GM18951 (cell line): ENCODE measurements around the gene RXFP1.

Experiments
- POLR2A ChIP-seq: IDR thresholded peaks from 4 replicates; pipeline ENCODE4 v1.6.1; 2011; ENCODE audit warnings: mild to moderate bottlenecking; ENCODE audit not compliant: insufficient read length, insufficient read depth; ENCODE audit errors: extremely low read depth
- in situ Hi-C: fragments of 300-500 bp; cut with MboI; formaldehyde crosslinking; loops from one replicate; pipeline ENCODE4 v1.12.0; 2022; ENCODE audit warnings: low sequenced_read_pairs, mixed read lengths, inconsistent platforms; ENCODE audit not compliant: unreplicated experiment

The RXFP1 gene

DNA sequence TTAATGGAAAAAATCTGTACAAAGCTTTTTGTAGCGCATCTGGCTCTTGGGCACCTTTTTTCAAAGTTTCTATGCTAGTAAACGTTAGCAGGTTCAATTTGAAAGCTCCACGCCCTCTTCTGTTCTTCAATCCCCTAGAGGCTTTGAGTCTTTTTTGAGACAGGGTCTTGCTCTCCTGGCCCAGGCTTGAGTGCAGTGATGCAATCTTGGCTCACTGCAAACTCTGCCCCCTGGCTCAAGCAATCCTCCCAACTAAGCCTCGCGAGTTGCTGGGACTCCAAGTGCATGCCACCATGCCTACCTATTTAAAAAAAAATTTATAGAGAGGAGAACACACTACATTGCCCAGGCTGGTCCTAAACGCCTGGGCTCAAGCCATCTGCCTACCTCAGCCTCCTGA lies 9.2 kb downstream of the RXFP1 start:
- TF ChIP-seq POLR2A: no peak
- in situ Hi-C loops: no loop called here

DNA sequence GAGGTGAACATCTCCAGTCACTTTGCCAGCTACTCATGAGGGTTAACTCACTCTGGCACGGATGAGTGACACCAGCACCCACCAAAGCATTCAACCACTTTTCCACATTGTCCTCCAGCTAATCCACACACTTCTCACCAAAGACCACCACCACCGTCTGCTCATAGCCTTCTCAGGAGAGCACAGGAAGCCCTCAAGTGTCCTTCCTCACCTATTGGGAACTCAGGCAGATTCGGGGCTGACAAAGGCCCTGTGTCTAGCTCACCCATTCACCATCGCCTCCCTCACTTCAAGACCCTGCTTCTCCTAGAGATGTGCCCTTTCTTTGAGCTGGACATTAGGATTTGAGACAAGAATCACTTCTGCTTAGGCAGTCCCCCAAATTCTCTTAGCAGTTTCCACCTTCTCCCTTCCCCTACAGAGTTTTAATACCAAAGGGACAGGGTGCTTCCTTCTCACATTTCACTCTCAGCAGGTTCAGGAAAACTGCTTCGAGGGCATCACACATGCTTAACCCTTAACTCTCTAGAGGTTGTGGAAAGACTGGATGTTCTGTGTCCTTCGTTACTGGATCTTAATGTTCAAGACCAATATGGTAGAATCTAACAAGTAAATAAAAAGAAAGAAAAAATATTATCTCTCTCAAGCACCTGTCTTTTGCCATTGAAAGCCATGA lies 11.0 kb downstream of the RXFP1 start:
- in situ Hi-C loops: no loop called here
- no peak for TF ChIP-seq POLR2A

- no peak for TF ChIP-seq POLR2A
- in situ Hi-C loops: no loop called here
Measured at GRCh38 chr4:158534727-158535126, 13.0 kb downstream of the RXFP1 start.

DNA sequence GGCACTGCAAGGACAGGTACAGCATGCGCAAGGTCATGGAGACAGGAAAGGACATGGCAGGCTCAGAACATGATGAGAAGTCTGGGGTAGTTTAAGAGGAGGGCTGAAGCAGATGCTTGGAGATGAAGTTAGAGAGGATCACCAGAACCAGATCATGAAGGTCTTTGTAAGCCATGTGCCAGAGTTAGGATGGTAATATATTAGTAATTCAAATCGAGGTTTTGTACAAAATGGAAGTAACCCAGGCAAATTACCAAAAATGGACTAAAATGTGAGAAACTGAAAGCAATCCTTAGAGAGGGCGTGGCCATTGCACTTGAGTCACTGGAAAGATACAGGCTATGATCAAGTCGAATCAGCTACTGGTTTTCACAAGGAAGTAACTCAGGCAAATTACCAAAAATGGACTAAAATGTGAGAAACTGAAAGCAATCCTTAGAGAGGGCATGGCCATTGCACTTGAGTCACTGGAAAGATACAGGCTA lies 13.5 kb downstream of the RXFP1 start:
- in situ Hi-C loops: no loop called here
- TF ChIP-seq POLR2A: no peak

DNA sequence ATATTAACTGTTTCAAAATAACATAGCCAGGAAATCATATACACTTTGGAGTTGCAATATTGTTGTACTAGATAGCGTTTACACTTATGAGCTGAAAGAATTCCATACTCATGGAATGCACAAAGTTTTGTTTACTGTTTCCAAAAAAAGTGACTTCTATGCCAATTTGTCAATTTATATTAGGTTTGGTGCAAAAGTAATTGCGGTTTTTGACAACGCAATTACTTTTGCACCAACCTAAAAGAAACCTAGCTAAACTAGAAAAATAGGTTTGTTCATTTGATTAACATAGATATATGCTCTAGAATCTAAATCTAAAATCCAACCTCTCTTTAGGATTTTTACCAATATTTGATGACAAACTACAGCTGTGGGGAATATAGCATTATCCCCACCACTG lies 15.2 kb downstream of the RXFP1 start:
- no peak for TF ChIP-seq POLR2A
- in situ Hi-C loops: no loop called here

- no peak for TF ChIP-seq POLR2A
- in situ Hi-C loops: no loop called here
Measured at GRCh38 chr4:158538176-158538575, 16.5 kb downstream of the RXFP1 start.

- in situ Hi-C loops: no loop called here
- TF ChIP-seq POLR2A: no peak
Measured at GRCh38 chr4:158538911-158539310, 17.2 kb downstream of the RXFP1 start.

GRCh38 chr4:158540125-158540907 lies 18.6 kb downstream of the RXFP1 start:
- in situ Hi-C loops: no loop called here
- no peak for TF ChIP-seq POLR2A

- in situ Hi-C loops: no loop called here
- TF ChIP-seq POLR2A: no peak
Measured at GRCh38 chr4:158541506-158541905, 19.8 kb downstream of the RXFP1 start.

GRCh38 chr4:158543191-158543590 lies 21.5 kb downstream of the RXFP1 start:
- no peak for TF ChIP-seq POLR2A
- in situ Hi-C loops: no loop called here

GRCh38 chr4:158544141-158544540 lies 22.5 kb downstream of the RXFP1 start:
- in situ Hi-C loops: no loop called here
- TF ChIP-seq POLR2A: no peak

- TF ChIP-seq POLR2A: no peak
- in situ Hi-C loops: no loop called here
Measured at GRCh38 chr4:158553364-158553763, 31.7 kb downstream of the RXFP1 start.

GRCh38 chr4:158560284-158560683 lies 38.6 kb downstream of the RXFP1 start:
- in situ Hi-C loops: no loop called here
- TF ChIP-seq POLR2A: no peak

- TF ChIP-seq POLR2A: no peak
- in situ Hi-C loops: no loop called here
Measured at GRCh38 chr4:158566860-158567259, 45.2 kb downstream of the RXFP1 start.
